Measurements from ENCODE around the gene ETS2.

DNA sequence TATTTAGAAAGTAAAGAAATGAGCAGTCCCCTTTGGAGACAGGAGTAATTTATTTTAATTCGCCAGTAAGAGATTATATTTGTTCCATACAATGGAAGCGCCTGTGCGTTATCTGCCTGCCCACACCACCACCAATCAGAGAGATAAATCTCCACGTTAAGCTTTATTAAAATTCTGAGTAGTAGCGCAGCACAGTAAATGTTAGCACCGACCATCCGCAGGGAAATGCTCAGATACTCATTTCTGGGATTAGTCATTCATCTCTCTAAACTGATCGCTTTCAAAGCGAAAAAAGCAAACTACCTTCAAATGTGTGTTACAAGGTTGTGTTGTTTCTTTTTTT is 1.2 kb downstream of the ETS2 start:
- TF ChIP-seq, protein P1, sequence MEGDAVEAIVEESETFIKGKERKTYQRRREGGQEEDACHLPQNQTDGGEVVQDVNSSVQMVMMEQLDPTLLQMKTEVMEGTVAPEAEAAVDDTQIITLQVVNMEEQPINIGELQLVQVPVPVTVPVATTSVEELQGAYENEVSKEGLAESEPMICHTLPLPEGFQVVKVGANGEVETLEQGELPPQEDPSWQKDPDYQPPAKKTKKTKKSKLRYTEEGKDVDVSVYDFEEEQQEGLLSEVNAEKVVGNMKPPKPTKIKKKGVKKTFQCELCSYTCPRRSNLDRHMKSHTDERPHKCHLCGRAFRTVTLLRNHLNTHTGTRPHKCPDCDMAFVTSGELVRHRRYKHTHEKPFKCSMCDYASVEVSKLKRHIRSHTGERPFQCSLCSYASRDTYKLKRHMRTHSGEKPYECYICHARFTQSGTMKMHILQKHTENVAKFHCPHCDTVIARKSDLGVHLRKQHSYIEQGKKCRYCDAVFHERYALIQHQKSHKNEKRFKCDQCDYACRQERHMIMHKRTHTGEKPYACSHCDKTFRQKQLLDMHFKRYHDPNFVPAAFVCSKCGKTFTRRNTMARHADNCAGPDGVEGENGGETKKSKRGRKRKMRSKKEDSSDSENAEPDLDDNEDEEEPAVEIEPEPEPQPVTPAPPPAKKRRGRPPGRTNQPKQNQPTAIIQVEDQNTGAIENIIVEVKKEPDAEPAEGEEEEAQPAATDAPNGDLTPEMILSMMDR (IDR thresholded peaks at IDR 0.05), result no peak
- no peak for TF ChIP-seq POLR2A (IDR thresholded peaks at IDR 0.05)
- no peak for TF ChIP-seq EP300 (IDR thresholded peaks at IDR 0.05)

Measured in ovary (tissue), 3 donors.